Right ventricle myocardium inferior (tissue), 1 donor: Measurements from ENCODE around the gene PPP1CA. TPM values are rescaled to one million over a fixed set of nuclear protein-coding genes. Genes with fewer than 3 reads are reported as not detected.

ENCODE experiments used
- ATAC-seq: fragments of 200-7000 bp; cut with Tn5 transposase; one replicate; pipeline ENCODE4 v1.9.1; 2020; ENCODE audit warnings: mild to moderate bottlenecking, moderate library complexity
- DNase-seq: peaks from one replicate; pipeline ENCODE4 v3.0.0; 2021; ENCODE audit errors: missing footprints
- intact Hi-C: fragments of 100-400 bp; cut with DNase I; formaldehyde crosslinking; loops from one replicate; pipeline ENCODE4 v1.11.0; 2022
- total RNA-seq: library from RNA; stranded (reverse); fragmentation: NEBNext Ultra II Directional; extraction: Animal tissue kit (Norgen Biotek cat#: 25700); gene quantifications from one replicate; pipeline ENCODE4 v1.2.1, GENCODE V29; 2021
- donor health status: DM: no; HTN: yes; CAD: no; lungs with severe emphysema.

The PPP1CA gene
- total RNA-seq, 1 donor from 2014 or later: 112 TPM

DNA sequence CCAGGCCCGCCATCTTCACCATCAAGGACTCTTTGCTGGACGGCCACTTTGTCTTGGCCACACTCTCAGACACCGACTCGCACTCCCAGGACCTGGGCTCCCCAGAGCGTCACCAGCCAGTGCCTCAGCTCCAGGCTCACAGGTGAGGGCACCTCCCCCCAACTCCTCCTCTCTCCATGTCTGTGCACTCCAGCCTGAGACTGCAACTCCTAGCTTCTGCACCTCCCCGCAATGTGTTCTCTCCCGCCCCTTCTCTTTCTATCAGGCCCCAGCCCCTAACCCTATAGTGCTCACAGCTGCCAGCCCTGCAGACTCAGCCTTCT, 5.4 kb downstream of the PPP1CA start:
- no peak for ATAC-seq
- DNase-seq: no peak
- intact Hi-C loops: no loop called here

DNA sequence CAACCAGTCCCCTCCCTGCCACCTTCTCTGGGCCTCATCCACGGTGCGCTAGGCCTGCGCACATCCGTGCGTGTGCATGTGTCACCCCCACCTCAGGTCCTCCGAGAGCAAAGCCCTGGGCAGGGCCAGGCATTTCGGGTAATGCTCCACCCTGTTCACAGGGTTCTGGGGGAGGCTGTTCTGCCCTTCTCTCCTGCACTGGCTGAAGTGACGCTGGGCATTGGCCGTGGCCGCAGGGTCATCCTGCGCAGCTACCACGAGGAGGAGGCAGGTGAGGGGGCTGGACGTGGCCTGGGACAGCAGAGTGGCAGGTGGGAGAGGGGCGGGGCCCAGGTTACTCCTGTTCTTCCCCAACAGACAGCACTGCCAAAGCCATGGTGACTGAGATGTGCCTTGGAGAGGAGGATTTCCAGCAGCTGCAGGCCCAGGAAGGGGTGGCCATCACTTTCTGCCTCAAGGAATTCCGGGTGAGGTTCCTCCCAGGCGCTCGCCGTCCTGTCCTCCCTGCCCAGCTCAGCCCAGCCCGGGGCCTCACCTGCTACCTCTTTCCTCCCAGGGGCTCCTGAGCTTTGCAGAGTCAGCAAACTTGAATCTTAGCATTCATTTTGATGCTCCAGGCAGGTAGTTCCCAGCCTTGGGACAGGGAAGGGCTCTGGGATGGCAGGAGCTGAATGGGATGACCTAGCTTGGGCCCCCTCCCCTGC, 6.0 kb downstream of the PPP1CA start:
- ATAC-seq (no peak), DNase-seq (no peak)
- intact Hi-C loops: no loop called here

DNA sequence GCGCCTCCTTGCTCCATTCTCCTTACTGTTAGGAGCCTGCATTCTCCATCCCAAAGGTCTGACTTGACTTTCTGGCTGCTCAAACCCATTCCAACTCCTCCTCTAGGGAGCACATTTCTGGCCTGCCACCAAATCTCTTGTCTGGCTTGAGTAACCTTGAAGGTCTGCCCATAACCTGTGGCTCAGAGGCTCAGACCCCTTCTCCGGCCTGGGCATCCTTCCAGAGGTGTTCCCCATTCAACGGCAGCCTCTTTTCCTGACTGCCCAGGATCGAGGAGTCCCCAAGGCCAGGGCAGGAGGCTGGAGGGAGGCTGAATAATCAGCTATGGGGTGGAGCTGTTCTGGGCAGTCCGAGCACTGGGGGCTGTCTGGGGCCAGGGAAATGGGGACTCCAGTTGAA, 7.7 kb downstream of the PPP1CA start:
- no peak for DNase-seq
- no peak for ATAC-seq
- intact Hi-C loops: no loop called here

DNA sequence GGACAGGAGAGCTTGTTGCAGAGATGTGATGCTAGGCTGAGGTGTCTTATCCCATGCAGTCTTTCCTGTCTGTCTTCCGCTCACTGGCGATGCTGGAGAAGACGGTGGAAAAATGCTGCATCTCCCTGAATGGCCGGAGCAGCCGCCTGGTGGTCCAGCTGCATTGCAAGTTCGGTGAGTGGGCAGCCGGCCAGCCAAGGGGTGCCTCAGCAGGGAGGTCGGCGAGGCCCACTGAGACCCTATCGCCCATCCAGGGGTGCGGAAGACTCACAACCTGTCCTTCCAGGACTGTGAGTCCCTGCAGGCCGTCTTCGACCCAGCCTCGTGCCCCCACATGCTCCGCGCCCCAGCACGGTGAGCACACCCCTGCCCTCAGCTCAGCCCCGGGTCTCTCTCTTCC, 8.2 kb downstream of the PPP1CA start:
- no peak for DNase-seq
- intact Hi-C loops: no loop called here
- no peak for ATAC-seq

DNA sequence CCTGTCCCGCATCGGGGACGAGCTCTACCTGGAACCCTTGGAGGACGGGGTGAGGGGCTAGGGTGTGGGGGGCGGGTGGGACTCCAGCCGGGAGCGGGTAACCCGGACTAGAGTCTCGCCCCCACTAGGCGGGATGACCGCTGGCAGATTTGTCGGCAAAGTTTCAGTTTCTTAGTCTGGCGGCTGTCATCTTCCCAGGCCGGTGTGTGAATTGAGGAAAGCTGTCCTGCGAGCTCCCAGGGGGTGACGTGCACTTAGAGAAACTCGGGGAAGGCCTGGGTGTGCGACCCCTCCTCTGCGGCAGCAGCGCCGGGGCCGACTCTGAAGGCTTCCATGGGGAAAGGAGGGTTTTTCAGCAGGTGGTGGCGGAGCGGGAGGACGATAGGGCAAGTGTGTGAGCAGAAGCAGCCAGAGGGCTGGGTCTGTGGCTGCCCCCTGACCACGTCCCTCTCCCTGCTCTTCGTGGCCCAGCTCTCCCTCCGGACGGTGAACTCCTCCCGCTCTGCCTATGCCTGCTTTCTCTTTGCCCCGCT, 9.4 kb downstream of the PPP1CA start:
- ATAC-seq (no peak), DNase-seq (no peak)
- intact Hi-C loops: no loop called here

DNA sequence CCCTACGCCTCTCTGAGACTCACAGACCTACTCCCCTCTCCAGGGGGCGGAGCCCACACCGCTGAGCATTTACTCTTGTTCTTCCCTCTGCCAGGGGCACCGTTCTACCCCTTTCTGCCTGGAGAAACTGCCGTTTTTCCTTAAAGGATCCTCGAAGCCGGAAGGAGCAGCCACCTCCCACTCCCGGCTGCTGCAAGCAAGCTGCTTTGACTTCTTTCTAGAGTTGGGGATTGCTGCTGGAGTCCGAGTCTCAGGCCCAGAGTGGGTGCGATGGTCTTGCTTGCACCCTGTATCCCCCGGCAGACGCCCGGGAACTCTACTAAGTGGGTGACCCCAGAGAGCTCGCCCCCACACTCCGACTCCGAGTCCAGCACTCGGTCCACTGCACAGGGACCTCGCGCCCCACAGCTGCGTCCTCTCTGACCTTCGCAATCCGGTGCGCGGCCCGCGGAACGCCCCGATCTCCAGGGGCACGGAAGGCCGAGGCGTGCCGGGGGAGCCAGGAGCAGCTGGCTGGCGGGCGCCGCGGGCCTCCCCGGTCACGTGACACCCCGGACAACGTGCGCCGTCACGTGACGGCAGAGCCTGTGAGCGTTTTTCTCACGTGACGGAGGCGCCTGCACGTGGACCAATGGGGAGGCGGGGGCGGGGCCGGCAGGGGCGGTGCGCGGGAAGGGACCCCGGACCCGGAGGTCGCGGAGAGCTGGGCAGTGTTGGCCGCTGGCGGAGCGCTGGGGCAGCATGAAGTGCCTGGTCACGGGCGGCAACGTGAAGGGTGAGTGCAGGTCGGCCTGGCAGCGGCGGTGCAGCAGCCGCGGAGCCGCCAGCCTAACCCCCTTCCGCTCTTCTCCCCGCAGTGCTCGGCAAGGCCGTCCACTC, 10.1 kb downstream of the PPP1CA start, which contains the start of gene RAD9A:
Gene RAD9A, plus strand, starts transcription at position 683 of the 879 bp plus-strand sequence. Its CDS starts 59 bp downstream, at position 742.
- peak; percentile 89 for ATAC-seq
- intact Hi-C loops: loop anchor here (2.0 kb wide), 1 partner anchor 115 kb away; no protein-coding TSS in a partner anchor
- peak; percentile 99 for DNase-seq

DNA sequence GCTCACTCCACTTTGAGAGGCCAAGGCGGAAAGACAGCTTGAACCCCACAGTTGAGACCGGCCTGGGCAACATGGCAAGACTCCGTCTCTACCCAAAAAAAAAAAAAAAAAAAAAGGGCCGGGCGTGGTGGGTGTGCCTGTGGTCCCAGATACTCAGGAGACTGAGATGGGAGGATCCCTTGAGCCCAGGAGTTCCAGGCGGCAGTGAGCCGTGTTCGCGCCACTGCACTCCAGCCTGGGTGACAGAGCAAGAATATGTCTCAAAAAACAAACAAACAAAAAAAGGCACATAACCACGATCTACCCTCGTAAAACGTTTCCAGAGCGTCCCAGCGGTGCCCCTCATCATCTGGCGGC, 10.7 kb downstream of the PPP1CA start:
- DNase-seq: no peak
- intact Hi-C loops: loop anchor here (2.0 kb wide), 1 partner anchor 116 kb away; no protein-coding TSS in a partner anchor
- ATAC-seq: no peak

DNA sequence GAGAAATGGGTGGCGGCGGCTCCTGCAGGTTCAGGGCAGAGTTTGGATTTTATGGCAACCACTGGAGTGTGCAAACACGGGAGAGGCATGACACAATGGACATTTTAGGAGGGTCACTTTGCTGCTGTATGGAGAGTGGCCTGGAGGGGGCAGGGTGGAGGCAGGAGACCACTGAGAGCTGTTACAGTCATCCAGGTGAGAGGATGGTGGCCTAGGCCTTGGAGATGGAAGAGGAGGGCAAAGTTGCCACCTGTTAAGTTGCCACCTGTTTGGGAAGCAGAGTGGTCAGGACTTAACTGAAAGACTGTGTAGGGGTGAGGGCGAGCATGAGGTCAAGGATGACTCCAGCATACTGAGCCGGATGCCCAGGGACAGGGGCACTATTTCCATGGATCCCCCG, 12.2 kb downstream of the PPP1CA start:
- ATAC-seq: no peak
- intact Hi-C loops: no loop called here
- DNase-seq: no peak

DNA sequence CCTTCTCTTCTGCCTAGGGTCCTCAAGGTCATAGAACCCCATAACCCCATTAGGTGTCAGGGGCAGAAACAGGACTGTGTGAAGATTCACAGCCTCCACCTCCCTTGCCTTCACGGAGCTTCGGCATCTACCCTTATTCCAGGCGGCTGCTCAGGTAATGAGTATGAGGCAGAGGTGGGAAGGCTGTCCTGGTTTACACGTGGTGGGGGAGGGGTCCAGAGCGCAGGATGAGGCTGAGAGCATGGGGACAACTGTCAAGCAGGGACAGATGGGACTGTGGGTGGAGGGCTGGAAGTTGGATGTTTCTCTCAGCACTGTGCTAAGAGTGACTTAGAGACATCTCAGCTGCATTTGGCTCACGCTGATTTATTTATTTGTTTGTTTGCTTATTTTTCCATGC, 14.1 kb downstream of the PPP1CA start:
- ATAC-seq (no peak), DNase-seq (no peak)
- intact Hi-C loops: no loop called here

DNA sequence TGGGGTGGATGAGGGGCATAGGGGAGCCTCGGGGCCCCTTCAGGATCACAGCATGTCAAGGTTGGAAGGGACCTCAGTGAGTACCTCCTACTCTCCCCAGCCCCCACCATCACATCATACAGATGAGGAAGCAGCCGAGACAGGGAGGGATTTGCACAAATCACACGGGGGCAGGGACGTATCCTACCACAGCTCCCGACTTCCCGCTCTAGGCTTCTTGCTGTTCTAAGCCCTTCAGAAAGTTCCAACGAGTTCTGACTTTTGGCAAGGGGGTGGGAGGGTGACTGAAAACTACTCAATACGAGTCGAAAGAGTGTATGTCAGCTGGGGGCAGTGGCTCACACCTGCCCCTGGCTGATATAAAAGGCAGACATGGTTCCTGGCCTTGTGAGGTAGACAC, 14.6 kb downstream of the PPP1CA start:
- no peak for ATAC-seq
- no peak for DNase-seq
- intact Hi-C loops: no loop called here

DNA sequence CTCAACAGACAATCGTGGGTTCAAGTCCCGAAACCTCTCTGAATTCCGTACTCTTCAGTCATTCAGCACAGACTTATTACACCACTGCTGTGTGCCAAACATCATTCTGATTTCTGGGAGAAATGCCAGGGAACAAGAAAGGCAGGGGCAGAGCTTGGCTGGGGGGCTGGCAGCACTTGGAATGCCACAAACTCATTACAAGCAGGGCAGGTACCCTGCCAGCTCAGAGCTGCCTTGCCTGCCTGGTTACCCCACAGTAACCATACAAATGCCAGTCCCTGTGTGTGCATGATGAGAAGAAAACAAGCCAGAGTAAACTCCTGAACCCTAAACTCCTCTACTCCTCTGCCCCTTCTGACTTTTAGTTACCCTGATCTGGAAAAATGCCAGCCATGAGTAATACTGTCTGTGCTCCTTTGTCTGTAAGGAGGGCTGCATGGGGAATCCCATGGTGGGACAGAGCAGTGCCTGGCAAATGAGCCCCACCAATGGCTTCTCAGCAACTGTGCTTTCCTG, 16.7 kb downstream of the PPP1CA start:
- ATAC-seq (no peak), DNase-seq (no peak)
- intact Hi-C loops: loop anchor here (5.0 kb wide), 1 partner anchor 123 kb away; no protein-coding TSS in a partner anchor

DNA sequence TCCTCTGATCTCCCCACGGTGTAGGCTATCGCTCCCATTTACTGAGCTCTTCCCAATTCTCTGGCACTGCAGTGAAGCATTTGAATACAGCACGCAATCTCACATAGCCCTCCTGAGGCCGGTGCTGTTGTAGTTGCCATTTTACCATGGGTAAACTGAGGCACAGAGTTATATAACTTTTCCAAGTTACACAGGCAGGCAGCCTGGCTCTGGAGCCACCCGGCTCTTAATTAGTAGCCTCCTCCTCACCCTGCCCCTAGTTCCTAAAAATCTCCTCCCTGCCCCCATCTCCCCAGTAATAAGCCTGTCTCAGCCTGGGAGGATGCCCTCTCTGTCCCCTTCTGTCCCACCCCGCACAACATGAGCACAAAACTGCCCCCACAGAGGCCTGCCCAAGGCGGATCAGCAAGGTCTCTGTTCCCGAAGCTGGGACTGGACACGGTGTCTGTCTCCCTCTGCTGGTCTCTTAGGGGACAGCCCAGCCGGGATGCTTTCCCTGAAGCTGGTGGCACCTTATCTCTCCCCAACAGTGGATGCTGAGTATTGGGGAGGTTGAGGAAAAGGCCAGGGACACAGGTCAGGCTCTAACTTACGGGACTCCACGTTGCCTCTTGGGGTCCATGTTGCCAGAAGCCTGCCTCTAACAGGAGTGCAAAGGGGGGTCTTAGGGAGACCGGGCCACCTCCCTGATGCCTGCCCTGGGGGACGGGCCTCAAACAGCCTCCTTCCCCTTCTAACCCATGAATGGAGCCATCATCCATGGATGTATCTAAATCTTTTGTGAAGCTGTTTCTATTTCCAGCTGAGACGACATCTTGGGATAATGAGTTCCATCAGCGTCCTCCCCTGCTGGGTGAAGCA, 19.2 kb downstream of the PPP1CA start:
- intact Hi-C loops: loop anchor here (1.0 to 5.0 kb wide), 2 partner anchors 25 to 120 kb away; no protein-coding TSS in a partner anchor
- ATAC-seq (peak; percentile 82), DNase-seq (peak; percentile 88)

DNA sequence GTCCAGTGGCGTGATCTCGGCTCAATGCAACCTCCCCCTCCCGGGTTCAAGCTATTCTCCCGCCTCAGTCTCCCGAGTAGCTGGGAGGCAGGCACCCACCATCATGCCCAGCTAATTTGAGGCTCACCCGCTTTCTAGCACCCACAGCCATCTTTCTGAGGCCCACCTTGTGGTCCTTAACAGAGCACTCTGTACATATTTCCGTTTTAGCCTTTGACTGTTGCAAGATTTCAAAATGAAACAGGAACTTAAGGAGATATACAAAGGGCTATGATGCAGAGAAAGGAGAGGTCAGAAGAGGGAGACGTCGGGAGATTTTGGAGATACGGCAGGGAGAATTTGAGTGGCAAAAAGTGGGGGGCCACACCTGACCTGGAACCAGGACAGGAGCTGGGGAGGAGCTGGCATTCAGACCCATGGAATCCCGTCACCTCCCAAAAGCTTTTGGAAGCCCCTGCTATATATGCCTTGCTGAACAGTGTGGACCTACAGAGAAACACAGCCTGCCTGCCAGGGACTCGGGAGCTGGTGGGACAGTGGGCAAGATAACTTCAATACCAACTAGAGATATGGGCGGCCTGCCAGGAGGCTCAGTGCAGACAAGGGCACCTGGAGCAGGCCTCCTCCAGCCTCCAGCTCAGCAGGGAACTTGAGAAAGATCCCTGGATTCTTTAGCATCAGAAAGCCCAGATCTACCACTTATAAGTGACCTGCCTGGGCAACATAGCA, 20.2 kb downstream of the PPP1CA start:
- intact Hi-C loops: loop anchor here (5.0 kb wide), 1 partner anchor 119 kb away; no protein-coding TSS in a partner anchor
- ATAC-seq: no peak
- DNase-seq: peak; percentile 41

DNA sequence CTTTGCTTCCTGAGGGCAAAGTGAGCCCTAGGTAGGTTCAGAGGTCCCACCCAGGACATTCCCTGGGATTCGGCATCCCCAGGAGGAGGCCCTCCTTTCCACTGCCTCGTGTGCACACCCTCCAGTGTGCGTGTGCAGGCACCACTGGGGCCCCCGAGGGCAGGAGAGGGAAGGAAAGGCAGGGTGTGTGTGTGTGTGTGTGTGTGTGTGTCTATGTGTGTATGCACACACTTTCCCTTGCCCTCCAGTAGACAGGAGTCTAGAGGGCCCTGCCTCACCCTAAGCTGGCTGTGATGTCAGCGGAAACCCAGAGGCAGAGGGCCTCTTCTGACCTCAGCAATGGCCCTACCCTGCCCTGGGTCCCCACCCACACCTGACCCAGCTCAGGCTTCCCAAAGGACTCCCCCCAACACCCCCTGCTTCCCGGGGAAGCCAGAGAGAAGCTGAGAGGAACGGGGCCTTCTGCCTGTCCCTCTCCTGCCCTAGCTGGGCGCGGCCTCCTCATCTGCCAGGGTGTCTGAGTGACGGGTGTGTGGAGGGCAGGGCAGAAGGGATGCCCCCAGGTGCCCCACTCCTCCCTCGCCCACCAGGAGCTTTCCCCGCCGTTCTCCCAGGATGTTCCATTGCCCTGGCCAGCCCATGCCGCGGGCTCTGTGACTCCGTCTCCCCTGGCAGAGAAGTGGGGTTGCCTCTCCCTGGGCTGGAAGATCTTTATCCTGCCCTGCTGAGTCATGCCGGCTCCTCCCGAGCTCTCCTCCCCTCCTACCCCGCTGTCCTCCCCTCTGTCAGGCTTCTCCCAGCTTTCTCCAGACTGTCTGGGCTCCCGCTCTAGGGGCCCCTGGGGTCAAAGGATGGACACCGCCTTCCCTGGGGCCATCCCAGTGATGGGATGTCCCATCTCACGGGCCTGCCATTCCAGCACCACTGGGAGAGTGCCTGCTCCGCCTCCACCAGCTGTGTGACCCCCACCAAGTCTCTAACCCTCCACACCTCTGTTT, 22.3 kb downstream of the PPP1CA start:
- peak; percentile 46 for DNase-seq
- ATAC-seq: no peak
- intact Hi-C loops: loop anchor here (5.0 kb wide), 1 partner anchor 117 kb away; no protein-coding TSS in a partner anchor

DNA sequence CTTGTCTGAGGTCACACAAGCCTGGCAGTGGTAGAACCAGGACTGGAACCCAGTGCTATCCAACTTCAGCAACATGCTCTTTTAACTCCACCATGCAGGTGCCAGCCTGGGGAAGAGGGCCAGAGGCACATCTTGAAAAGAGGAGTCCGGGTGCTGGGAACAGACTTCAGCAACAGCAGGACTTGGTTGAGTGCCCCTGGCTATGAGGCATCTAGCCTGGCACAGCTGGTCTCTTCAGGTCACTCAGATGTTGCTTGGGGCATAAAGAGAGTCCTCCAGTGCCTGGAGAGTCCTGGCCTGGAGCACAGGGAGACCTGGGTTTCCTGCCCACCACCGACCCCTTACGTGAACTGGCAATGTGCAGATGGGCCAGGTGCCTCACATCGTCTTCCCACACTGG, 23.1 kb downstream of the PPP1CA start:
- intact Hi-C loops: no loop called here
- ATAC-seq (no peak), DNase-seq (peak; percentile 18)

DNA sequence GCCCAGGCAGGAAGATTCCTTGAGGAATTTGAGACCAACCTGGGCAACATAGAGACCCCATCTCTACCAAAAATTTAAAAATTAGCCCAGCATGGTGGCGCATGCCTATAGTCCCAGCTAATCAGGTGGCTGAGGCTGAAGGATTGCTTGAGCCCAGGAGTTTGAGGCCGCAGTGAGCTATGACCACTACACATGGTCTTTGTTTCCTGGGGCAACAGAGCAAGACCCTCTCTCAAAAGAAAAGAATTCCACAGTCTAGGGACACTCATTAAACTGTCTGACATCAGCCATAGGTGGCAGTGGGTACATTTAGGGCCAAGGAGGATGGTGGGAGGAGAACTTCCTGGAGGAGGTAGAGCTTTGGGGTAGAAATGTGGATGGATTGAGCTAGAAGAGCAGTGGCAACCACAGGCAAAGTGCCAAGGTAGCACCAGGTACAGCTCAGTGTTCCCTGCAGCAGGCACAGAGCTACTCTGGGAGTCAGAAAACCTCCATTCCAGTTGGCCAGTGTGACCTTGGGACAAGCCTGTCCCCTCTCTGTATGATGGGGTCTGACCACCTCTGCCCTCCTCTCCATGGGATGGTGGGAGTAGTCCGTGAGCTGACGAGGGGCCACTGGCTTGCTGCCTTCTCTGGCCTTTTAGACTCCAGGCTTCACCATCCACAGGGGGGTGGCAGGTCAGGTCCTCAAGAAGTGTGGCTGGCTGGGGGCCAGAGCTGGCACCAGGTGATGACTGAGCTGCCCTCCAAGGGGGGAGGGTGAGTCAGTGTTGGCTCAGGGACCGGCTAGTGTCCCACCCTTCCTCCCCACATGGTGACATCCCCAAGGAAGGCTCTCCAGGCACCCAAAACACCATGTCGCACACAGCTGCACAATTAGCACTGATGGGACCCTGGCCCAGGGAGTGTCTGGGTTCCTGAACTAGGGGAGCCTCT, 24.5 kb downstream of the PPP1CA start:
- peak; percentile 40 for DNase-seq
- no peak for ATAC-seq
- intact Hi-C loops: no loop called here
